ENCODE measurements around the gene UQCR10. TPM values are rescaled to one million over a fixed set of nuclear protein-coding genes. Genes with fewer than 3 reads are reported as not detected.
A peak's percentile ranks its signal among the peaks of the same experiment; 100 is the strongest.

The UQCR10 gene
- total and polyA plus RNA-seq, 9 of the 15 experiments (the other 6 are each of a cell fraction or from before 2014, with no cell fraction given): 128 to 903 (median 163) TPM

DNA sequence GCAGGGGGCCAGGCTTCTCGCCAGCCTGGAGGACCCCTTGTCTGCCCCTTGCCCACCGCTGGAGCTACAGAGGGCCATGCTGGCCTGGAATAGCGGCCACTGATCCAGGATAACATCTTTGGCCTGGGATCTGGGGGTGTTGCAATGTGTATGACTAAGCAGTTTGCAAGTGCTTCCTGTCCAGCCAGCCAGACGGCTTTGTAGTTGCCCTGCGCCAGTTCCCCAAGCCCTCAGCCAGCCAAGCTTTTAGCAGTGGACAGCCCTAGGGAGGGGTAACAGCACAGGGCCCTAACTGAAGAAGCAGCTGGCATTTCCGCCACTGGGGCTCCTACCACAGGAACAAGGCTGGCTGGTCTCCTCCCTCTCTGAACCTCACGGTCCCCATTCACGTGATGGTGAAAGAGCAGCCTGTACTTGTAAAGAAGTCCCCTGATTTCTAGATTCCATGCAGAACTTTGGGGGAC is 32.1 kb downstream of the UQCR10 start (continued):
- no peak for TF ChIP-seq GTF2A2 (tag; IDR thresholded peaks at IDR 0.05)
- no peak for TF ChIP-seq U2AF1 (optimal IDR thresholded peaks at IDR 0.05; ENCODE audit: low read depth, low read length)
- no peak for TF ChIP-seq EHMT2 (IDR thresholded peaks at IDR 0.05)
- TF ChIP-seq KDM1A (IDR thresholded peaks at IDR 0.05): no peak
- TF ChIP-seq ARHGAP35 (IDR thresholded peaks at IDR 0.05; ENCODE audit: partially characterized antibody): no peak
- TF ChIP-seq HMG20B (CRISPR knock-in tag; IDR thresholded peaks at IDR 0.05): no peak
- TF ChIP-seq, protein P1, sequence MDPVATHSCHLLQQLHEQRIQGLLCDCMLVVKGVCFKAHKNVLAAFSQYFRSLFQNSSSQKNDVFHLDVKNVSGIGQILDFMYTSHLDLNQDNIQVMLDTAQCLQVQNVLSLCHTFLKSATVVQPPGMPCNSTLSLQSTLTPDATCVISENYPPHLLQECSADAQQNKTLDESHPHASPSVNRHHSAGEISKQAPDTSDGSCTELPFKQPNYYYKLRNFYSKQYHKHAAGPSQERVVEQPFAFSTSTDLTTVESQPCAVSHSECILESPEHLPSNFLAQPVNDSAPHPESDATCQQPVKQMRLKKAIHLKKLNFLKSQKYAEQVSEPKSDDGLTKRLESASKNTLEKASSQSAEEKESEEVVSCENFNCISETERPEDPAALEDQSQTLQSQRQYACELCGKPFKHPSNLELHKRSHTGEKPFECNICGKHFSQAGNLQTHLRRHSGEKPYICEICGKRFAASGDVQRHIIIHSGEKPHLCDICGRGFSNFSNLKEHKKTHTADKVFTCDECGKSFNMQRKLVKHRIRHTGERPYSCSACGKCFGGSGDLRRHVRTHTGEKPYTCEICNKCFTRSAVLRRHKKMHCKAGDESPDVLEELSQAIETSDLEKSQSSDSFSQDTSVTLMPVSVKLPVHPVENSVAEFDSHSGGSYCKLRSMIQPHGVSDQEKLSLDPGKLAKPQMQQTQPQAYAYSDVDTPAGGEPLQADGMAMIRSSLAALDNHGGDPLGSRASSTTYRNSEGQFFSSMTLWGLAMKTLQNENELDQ (CRISPR knock-in tag; IDR thresholded peaks at IDR 0.05; ENCODE audit: borderline replicate concordance): no peak
- peak; percentile 80 to 83 for TF ChIP-seq NRF1 (conservative IDR thresholded peaks at IDR 0.05 in 1 of 2, IDR thresholded peaks at IDR 0.05 in 1 of 2)
- TF ChIP-seq ZNF717 (CRISPR knock-in tag; IDR thresholded peaks at IDR 0.05): no peak
- TF ChIP-seq ZNF384 (IDR thresholded peaks at IDR 0.05; ENCODE audit: low read depth, low read length): no peak
- TF ChIP-seq GABPB1 (CRISPR knock-in tag; IDR thresholded peaks at IDR 0.05): 0 out of 2 replicates have a peak, but pooled peaks have one; percentile 33
- no peak for TF ChIP-seq KDM5B (IDR thresholded peaks at IDR 0.05; ENCODE audit: insufficient replicate concordance, low read depth, low read length)
- TF ChIP-seq, protein P2, sequence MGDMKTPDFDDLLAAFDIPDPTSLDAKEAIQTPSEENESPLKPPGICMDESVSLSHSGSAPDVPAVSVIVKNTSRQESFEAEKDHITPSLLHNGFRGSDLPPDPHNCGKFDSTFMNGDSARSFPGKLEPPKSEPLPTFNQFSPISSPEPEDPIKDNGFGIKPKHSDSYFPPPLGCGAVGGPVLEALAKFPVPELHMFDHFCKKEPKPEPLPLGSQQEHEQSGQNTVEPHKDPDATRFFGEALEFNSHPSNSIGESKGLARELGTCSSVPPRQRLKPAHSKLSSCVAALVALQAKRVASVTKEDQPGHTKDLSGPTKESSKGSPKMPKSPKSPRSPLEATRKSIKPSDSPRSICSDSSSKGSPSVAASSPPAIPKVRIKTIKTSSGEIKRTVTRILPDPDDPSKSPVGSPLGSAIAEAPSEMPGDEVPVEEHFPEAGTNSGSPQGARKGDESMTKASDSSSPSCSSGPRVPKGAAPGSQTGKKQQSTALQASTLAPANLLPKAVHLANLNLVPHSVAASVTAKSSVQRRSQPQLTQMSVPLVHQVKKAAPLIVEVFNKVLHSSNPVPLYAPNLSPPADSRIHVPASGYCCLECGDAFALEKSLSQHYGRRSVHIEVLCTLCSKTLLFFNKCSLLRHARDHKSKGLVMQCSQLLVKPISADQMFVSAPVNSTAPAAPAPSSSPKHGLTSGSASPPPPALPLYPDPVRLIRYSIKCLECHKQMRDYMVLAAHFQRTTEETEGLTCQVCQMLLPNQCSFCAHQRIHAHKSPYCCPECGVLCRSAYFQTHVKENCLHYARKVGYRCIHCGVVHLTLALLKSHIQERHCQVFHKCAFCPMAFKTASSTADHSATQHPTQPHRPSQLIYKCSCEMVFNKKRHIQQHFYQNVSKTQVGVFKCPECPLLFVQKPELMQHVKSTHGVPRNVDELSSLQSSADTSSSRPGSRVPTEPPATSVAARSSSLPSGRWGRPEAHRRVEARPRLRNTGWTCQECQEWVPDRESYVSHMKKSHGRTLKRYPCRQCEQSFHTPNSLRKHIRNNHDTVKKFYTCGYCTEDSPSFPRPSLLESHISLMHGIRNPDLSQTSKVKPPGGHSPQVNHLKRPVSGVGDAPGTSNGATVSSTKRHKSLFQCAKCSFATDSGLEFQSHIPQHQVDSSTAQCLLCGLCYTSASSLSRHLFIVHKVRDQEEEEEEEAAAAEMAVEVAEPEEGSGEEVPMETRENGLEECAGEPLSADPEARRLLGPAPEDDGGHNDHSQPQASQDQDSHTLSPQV (IDR thresholded peaks at IDR 0.05): peak; percentile 94
- peak; percentile 91 for TF ChIP-seq DPF2 (IDR thresholded peaks at IDR 0.05)
- peak; percentile 30; the same call in 1 of the 2 replicates for TF ChIP-seq ZBTB7A (IDR thresholded peaks at IDR 0.05; ENCODE audit: borderline replicate concordance, control insufficient read depth, low read depth, low read length)
- TF ChIP-seq, protein P3, sequence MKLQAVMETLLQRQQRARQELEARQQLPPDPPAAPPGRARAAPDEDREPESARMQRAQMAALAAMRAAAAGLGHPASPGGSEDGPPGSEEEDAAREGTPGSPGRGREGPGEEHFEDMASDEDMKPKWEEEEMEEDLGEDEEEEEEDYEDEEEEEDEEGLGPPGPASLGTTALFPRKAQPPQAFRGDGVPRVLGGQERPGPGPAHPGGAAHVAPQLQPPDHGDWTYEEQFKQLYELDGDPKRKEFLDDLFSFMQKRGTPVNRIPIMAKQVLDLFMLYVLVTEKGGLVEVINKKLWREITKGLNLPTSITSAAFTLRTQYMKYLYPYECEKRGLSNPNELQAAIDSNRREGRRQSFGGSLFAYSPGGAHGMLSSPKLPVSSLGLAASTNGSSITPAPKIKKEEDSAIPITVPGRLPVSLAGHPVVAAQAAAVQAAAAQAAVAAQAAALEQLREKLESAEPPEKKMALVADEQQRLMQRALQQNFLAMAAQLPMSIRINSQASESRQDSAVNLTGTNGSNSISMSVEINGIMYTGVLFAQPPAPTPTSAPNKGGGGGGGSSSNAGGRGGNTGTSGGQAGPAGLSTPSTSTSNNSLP (IDR thresholded peaks at IDR 0.05; ENCODE audit: borderline replicate concordance, low read depth, low read length): no peak
- TF ChIP-seq CBX8 (IDR thresholded peaks at IDR 0.05; ENCODE audit: borderline replicate concordance, extremely low read depth, low read depth, low read length, poor library complexity, severe bottlenecking): no peak
- TF ChIP-seq, protein P4, sequence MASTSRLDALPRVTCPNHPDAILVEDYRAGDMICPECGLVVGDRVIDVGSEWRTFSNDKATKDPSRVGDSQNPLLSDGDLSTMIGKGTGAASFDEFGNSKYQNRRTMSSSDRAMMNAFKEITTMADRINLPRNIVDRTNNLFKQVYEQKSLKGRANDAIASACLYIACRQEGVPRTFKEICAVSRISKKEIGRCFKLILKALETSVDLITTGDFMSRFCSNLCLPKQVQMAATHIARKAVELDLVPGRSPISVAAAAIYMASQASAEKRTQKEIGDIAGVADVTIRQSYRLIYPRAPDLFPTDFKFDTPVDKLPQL (IDR thresholded peaks at IDR 0.05; ENCODE audit: extremely low read depth, insufficient read length): no peak
- peak; percentile 55; the same call in 1 of the 2 replicates for TF ChIP-seq ETV5 (CRISPR knock-in tag; IDR thresholded peaks at IDR 0.05; ENCODE audit: low read depth)
- no peak for TF ChIP-seq CHD4 (IDR thresholded peaks at IDR 0.05; ENCODE audit: insufficient read depth, insufficient replicate concordance, low read depth, low read length, poor library complexity, severe bottlenecking)
